Esophagus muscularis mucosa (tissue), 4 donors: ENCODE results near the gene KRT80.

ENCODE experiments used
- EP300 ChIP-seq: sonication (generic); formaldehyde crosslinking; IDR thresholded peaks from one replicate; pipeline ENCODE4 v1.6.1; 2017; ENCODE audit warnings: antibody characterized with exemption
- POLR2A ChIP-seq: fragments of 450-650 bp; IDR thresholded peaks from one replicate; pipeline ENCODE4 v1.6.1; 2017; ENCODE audit warnings: antibody characterized with exemption, moderate library complexity, mild to moderate bottlenecking, low read depth
- POLR2AphosphoS5 ChIP-seq, 2 donors: sonication (generic); formaldehyde crosslinking; IDR thresholded peaks; one replicate each; pipeline ENCODE4 v1.6.1; 2017; ENCODE audit warnings: antibody characterized with exemption in 2 of 2
- TF ChIP-seq, protein P1 (sequence below), 3 experiments: fragments of 200-600 bp in 2 of 3; fragments of 450-650 bp in 1 of 3; sonication (generic) in 2 of 3; IDR thresholded peaks; one replicate each; pipeline ENCODE4 v1.5.1; 2017 to 2019; ENCODE audit warnings: antibody characterized with exemption in 3 of 3, mild to moderate bottlenecking in 2 of 3, moderate library complexity in 1 of 3

- TF ChIP-seq, protein P1, sequence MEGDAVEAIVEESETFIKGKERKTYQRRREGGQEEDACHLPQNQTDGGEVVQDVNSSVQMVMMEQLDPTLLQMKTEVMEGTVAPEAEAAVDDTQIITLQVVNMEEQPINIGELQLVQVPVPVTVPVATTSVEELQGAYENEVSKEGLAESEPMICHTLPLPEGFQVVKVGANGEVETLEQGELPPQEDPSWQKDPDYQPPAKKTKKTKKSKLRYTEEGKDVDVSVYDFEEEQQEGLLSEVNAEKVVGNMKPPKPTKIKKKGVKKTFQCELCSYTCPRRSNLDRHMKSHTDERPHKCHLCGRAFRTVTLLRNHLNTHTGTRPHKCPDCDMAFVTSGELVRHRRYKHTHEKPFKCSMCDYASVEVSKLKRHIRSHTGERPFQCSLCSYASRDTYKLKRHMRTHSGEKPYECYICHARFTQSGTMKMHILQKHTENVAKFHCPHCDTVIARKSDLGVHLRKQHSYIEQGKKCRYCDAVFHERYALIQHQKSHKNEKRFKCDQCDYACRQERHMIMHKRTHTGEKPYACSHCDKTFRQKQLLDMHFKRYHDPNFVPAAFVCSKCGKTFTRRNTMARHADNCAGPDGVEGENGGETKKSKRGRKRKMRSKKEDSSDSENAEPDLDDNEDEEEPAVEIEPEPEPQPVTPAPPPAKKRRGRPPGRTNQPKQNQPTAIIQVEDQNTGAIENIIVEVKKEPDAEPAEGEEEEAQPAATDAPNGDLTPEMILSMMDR (IDR thresholded peaks at IDR 0.05) = no peak
- TF ChIP-seq POLR2AphosphoS5 (IDR thresholded peaks at IDR 0.05) = no peak
- no peak for TF ChIP-seq EP300
- no peak for TF ChIP-seq POLR2A
Measured at GRCh38 chr12:52236386-52237050, 44.7 kb upstream of the KRT80 start.
